Astrocyte (in vitro differentiated cells and primary cell): ENCODE measurements around the gene ASB3.

Experiments used
- CTCF ChIP-seq: IDR thresholded peaks from 2 replicates; pipeline ENCODE4 v1.5.1; 2011; ENCODE audit warnings: low read depth, mild to moderate bottlenecking, inconsistent platforms, low read length, moderate library complexity; ENCODE audit not compliant: insufficient read depth
- EZH2 ChIP-seq: IDR thresholded peaks from 2 replicates; pipeline ENCODE4 v1.6.1; 2012; ENCODE audit warnings: mild to moderate bottlenecking, low read length, inconsistent platforms; ENCODE audit not compliant: insufficient read depth

DNA sequence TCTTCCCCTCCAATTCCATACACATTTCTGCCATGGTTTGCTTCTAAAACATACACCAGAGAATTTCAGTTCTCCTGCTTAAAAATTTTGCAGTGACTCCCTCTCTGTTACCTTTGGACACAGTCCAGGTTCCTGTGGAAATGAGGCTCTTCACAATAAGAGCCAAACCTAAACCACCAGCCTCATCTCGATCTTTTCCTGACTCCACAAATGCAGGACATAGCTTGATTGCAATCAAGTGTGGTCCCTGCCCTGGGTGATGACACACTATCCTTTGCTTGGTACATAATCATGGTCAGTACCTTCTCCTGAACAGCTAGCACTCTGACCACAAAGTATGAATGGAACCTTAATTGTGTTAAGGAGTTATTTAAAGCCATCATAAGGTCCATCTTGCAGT is 154.0 kb downstream of the ASB3 start:
- TF ChIP-seq CTCF, result no peak
- no peak for TF ChIP-seq EZH2
